Middle frontal gyrus (tissue), 1 donor: Measurements from ENCODE around the gene DDIT4.
A peak's percentile ranks its signal among the peaks of the same experiment; 100 is the strongest.
"Not testable (repeated sequence)": the region's sequence is repeated elsewhere in the genome, so short reads cannot be mapped to it uniquely, and the experiment has no call there.

ENCODE experiments used
- DNase-seq: peaks from one replicate; pipeline ENCODE4 v3.0.0-alpha.2; 2015; ENCODE audit warnings: low spot score; ENCODE audit errors: extremely low spot score

DDIT4 gene

GRCh38 chr10:72249176-72249862, 24.4 kb upstream of the DDIT4 start:
- not testable (repeated sequence) for DNase-seq

GRCh38 chr10:72250666-72251065, 23.1 kb upstream of the DDIT4 start:
- DNase-seq, result no peak

GRCh38 chr10:72251635-72252034, 22.1 kb upstream of the DDIT4 start:
- DNase-seq, result no peak

GRCh38 chr10:72252972-72253371, 20.8 kb upstream of the DDIT4 start:
- DNase-seq, result no peak

- no peak for DNase-seq
Measured at GRCh38 chr10:72253578-72253977, 20.1 kb upstream of the DDIT4 start.

GRCh38 chr10:72254813-72255568, 18.7 kb upstream of the DDIT4 start:
- DNase-seq, result peak; percentile 84

GRCh38 chr10:72255977-72256729, 17.6 kb upstream of the DDIT4 start:
- no peak for DNase-seq

GRCh38 chr10:72257051-72257892, 16.5 kb upstream of the DDIT4 start:
- DNase-seq, result no peak

GRCh38 chr10:72258617-72259016, 15.1 kb upstream of the DDIT4 start:
- no peak for DNase-seq

- no peak for DNase-seq
Measured at GRCh38 chr10:72259491-72260238, 14.1 kb upstream of the DDIT4 start.

GRCh38 chr10:72260239-72260975, 13.3 kb upstream of the DDIT4 start:
- no peak for DNase-seq

GRCh38 chr10:72260976-72261783, 12.5 kb upstream of the DDIT4 start:
- no peak for DNase-seq

GRCh38 chr10:72261784-72262404, 11.8 kb upstream of the DDIT4 start:
- no peak for DNase-seq

- no peak for DNase-seq
Measured at GRCh38 chr10:72263613-72264241, 10.0 kb upstream of the DDIT4 start.

- DNase-seq, result no peak
Measured at GRCh38 chr10:72264536-72264935, 9.2 kb upstream of the DDIT4 start.

- DNase-seq, result no peak
Measured at GRCh38 chr10:72265508-72265907, 8.2 kb upstream of the DDIT4 start.

- no peak for DNase-seq
Measured at GRCh38 chr10:72265990-72266865, 7.5 kb upstream of the DDIT4 start.
